NCI-H2081 (cell line): Measurements from ENCODE around the gene IMPDH2.

Source experiments
- DNase-seq, 2 experiments: peaks; one replicate each; lab custom pipeline; 2025; lab: John Stamatoyannopoulos, UW

IMPDH2 gene

DNA sequence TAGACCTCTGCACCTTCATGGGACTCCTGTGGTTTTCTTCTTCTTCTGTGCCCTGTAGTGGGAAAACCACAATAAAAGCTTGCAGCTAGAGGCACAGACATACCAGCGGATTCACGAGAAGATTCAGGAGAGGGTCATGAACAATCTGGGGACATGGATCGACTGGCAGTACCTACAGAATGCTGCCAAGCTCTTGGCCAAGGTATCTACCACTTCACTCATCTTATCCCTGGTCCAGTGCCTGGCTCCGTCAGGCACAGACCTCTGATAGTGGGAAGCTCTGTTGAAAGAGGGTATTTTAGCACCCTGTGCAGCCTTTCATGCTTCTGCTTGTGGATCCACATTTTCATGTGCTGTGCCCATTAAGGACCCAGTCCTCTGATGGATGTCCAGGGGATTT, 48.9 kb downstream of the IMPDH2 start:
- DNase-seq: no peak

DNA sequence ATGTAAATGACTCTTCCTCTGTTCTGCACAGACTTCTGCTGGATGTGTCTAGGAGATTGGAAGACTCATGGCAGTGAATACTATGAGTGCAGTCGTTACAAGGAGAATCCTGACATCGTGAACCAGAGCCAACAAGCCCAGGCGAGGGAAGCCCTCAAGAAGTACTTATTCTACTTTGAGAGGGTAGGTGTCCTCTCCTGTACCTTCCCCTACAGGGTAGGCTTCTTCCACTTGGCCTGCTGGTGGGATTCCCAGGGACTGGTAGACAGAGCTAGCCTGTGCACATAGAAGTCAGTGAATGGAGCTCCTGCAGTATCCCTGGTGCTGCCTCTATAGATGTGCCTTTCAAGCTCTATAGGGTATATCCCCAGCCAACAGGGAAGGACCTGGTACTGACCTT, 49.7 kb downstream of the IMPDH2 start:
- no peak for DNase-seq
